Esophagus muscularis mucosa (tissue), 3 donors: Measurements from ENCODE around the gene NBEA.

Experiments
- CTCF ChIP-seq, 3 experiments: fragments of 200-600 bp in 2 of 3; fragments of 450-650 bp in 1 of 3; sonication (generic) in 2 of 3; IDR thresholded peaks; one replicate each; pipeline ENCODE4 v1.5.1; 2017 to 2019; ENCODE audit warnings: antibody characterized with exemption in 3 of 3, mild to moderate bottlenecking in 2 of 3, moderate library complexity in 1 of 3
- POLR2A ChIP-seq: fragments of 450-650 bp; IDR thresholded peaks from one replicate; pipeline ENCODE4 v1.6.1; 2017; ENCODE audit warnings: antibody characterized with exemption, moderate library complexity, mild to moderate bottlenecking, low read depth
- POLR2AphosphoS5 ChIP-seq, 2 donors: sonication (generic); formaldehyde crosslinking; IDR thresholded peaks; one replicate each; pipeline ENCODE4 v1.6.1; 2017; ENCODE audit warnings: antibody characterized with exemption in 2 of 2

DNA sequence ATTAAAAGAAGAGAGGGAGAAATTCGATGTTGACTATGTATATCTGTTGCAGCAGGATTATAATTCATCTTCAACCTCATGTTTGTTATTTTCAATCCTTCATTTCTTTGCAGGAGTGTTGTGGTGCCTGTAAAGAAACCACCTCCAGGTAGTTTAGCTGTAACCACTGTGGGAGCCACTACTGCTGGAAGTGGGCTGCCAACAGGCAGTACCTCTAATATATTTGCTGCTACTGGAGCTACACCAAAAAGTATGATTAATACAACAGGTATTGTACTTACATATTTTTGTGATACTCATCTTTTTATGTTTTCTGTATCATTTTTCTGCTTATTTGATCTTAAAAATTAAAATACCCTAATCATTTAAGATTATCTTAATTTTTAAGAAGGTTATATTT is 266.5 kb downstream of the NBEA start:
- TF ChIP-seq POLR2A (no peak), CTCF (IDR thresholded peaks at IDR 0.05) (no peak), POLR2AphosphoS5 (IDR thresholded peaks at IDR 0.05) (no peak)
